A673 (cell line): Measurements from ENCODE around the gene NFILZ. TPM values are rescaled to one million over a fixed set of nuclear protein-coding genes. Genes with fewer than 3 reads are reported as not detected.

Source experiments
- BruUV-seq: library from RNA; stranded (reverse); fragments of 400-500 nt; replicated peaks from 2 replicates; lab custom pipeline; 2021; lab: Mats Ljungman, UMichigan
- CTCF ChIA-PET: fragments of 300-600 bp; sonication (Branson Sonifier 250); formaldehyde crosslinking; loops from one replicate; lab custom pipeline; 2022; ENCODE audit warnings: antibody characterized with exemption; lab: Charles Lee
- POLR2A ChIA-PET: fragments of 300-600 bp; sonication (Branson Sonifier 250); formaldehyde crosslinking; loops from one replicate; lab custom pipeline; 2022; ENCODE audit warnings: antibody characterized with exemption; ENCODE audit not compliant: low non-redundant PET; lab: Charles Lee
- DNase-seq: peaks from one replicate; pipeline ENCODE4 v3.0.0-alpha.2; 2015; ENCODE audit warnings: low spot score
- H3K27ac ChIP-seq: fragments of 200-600 bp; sonication (generic); 2 replicates; pipeline ENCODE4 v1.5.1; 2016; ENCODE audit warnings: mixed run types, low read depth, mild to moderate bottlenecking, mixed read lengths, antibody characterized with exemption, low read length; ENCODE audit not compliant: poor library complexity, severe bottlenecking
- H3K27me3 ChIP-seq: fragments of 200-600 bp; sonication (generic); replicated peaks from 2 replicates; pipeline ENCODE4 v1.6.1; 2017; ENCODE audit warnings: mixed run types, low read depth, mild to moderate bottlenecking, mixed read lengths, antibody characterized with exemption, low read length; ENCODE audit not compliant: insufficient read depth, poor library complexity
- H3K36me3 ChIP-seq: fragments of 200-600 bp; sonication (generic); 2 replicates; pipeline ENCODE4 v1.6.1; 2016; ENCODE audit warnings: mixed run types, mild to moderate bottlenecking, mixed read lengths, antibody characterized with exemption, low read length; ENCODE audit not compliant: insufficient read depth, poor library complexity, severe bottlenecking
- H3K4me1 ChIP-seq: fragments of 200-600 bp; sonication (generic); 2 replicates; pipeline ENCODE4 v1.6.1; 2017; ENCODE audit warnings: mixed run types, mild to moderate bottlenecking, mixed read lengths, antibody characterized with exemption, low read length; ENCODE audit not compliant: insufficient read depth, poor library complexity, severe bottlenecking
- H3K4me3 ChIP-seq: fragments of 200-600 bp; sonication (generic); 2 replicates; pipeline ENCODE4 v1.5.1; 2016; ENCODE audit warnings: low read depth, mixed run types, mild to moderate bottlenecking, mixed read lengths, low read length; ENCODE audit not compliant: poor library complexity, severe bottlenecking
- H3K9me3 ChIP-seq: fragments of 200-600 bp; sonication (generic); 2 replicates; pipeline ENCODE4 v1.6.1; 2016; ENCODE audit warnings: mixed run types, low read depth, mild to moderate bottlenecking, mixed read lengths, antibody characterized with exemption, low read length; ENCODE audit not compliant: poor library complexity, severe bottlenecking
- EZH2 ChIP-seq: fragments of 200-600 bp; sonication (generic); IDR thresholded peaks from 2 replicates; pipeline ENCODE4 v1.6.1; 2017; ENCODE audit warnings: borderline replicate concordance, low read depth, mild to moderate bottlenecking, mixed read lengths, antibody characterized with exemption, low read length; ENCODE audit not compliant: poor library complexity, severe bottlenecking
- intact Hi-C: fragments of 100-400 bp; cut with micrococcal nuclease; formaldehyde crosslinking; loops from one replicate; pipeline ENCODE4 v1.10.0; 2022; ENCODE audit not compliant: unreplicated experiment
- total RNA-seq: library from RNA; stranded (reverse); gene quantifications from 2 replicates; pipeline ENCODE4 v1.2.3, GENCODE V29; 2021
- TF ChIP-seq, protein P1 (sequence below): fragments of 300-800, 200-600 bp; sonication (generic); conservative IDR thresholded peaks from 2 replicates; pipeline ENCODE4 v1.5.1; 2017; ENCODE audit warnings: low read depth, mild to moderate bottlenecking, antibody characterized with exemption, low read length, moderate library complexity, mixed read lengths

NFILZ gene
- total RNA-seq, 1 experiment from 2014 or later, result not detected

DNA sequence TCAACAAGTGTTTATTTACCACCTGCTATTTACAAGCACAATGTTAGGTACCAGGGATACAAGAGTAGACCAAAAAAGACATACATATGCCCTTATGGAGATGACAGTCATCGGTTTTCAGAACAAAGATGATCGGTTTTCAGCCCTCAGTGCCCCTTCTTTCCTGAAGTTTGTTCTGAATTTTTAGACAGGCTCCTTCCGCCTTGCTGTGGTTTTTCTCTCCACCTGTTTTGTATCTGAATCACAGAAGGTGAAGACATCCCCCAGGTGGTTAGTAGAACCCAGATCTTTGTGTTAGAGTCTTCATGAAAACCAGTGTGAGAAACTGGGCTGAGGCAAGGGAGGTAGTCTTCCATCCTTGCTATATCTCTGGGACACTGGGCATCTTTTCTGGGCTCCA, 44.6 kb downstream of the NFILZ start:
- DNase-seq, result no peak
- intact Hi-C loops, result no loop called here
- H3K4me1 ChIP-seq, result no peaks in the 10 kb centered on the region
- H3K4me3 ChIP-seq, result no peak overlapping the region
- ChIA-PET POLR2A (no interaction called here), CTCF (no interaction called here)
- H3K9me3 ChIP-seq, result no peaks in the 10 kb centered on the region
- BruUV-seq, result no TSS peak
- H3K27me3 ChIP-seq, result peaks cover 6% of the 10 kb centered on the region
- TF ChIP-seq, protein P1, sequence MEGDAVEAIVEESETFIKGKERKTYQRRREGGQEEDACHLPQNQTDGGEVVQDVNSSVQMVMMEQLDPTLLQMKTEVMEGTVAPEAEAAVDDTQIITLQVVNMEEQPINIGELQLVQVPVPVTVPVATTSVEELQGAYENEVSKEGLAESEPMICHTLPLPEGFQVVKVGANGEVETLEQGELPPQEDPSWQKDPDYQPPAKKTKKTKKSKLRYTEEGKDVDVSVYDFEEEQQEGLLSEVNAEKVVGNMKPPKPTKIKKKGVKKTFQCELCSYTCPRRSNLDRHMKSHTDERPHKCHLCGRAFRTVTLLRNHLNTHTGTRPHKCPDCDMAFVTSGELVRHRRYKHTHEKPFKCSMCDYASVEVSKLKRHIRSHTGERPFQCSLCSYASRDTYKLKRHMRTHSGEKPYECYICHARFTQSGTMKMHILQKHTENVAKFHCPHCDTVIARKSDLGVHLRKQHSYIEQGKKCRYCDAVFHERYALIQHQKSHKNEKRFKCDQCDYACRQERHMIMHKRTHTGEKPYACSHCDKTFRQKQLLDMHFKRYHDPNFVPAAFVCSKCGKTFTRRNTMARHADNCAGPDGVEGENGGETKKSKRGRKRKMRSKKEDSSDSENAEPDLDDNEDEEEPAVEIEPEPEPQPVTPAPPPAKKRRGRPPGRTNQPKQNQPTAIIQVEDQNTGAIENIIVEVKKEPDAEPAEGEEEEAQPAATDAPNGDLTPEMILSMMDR, result no peak
- no peak for TF ChIP-seq EZH2
- H3K36me3 ChIP-seq, result no peaks in the 10 kb centered on the region
- no peak overlapping the region for H3K27ac ChIP-seq

DNA sequence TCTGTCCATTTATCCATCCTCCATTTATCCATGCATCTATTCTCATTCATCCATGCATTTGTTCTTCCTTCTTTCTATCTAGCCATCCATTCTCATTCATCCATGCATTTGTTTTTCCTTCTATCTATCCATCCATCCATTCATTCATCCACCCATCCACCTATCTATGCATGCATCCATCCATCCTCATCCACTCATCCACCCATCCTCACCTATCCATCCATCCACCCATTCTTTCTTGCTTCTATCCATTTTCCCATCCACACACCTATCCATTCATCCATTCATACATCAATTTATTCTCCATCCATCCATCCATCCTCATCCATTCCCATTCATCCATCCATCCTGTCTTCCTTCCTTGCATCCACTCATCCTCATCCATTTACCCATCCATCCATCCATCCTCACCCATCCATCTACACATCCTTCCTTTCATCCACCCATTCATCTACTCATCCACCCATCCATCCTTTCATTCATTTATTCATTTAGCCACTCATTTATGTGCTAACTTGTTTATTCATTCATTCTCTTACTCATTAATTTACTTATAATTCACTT, 47.9 kb downstream of the NFILZ start:
- no peaks in the 10 kb centered on the region for H3K36me3 ChIP-seq
- no TSS peak for BruUV-seq
- ChIA-PET POLR2A (no interaction called here), CTCF (no interaction called here)
- no peak overlapping the region for H3K4me3 ChIP-seq
- H3K4me1 ChIP-seq, result no peaks in the 10 kb centered on the region
- peaks cover 6% of the 10 kb centered on the region for H3K27me3 ChIP-seq
- H3K27ac ChIP-seq, result no peak overlapping the region
- no peaks in the 10 kb centered on the region for H3K9me3 ChIP-seq
- intact Hi-C loops, result no loop called here
- no peak for DNase-seq
- TF ChIP-seq, protein P1, result no peak
- TF ChIP-seq EZH2, result no peak

Other genes starting within 250 kb of the NFILZ start
- 88.7 and 91.4 TPM in 2 replicates for gene RAB11B, start 240.3 kb upstream of the NFILZ start, total RNA-seq
- 8.8 and 11.8 TPM in 2 replicates for gene MARCHF2, start 217.3 kb upstream of the NFILZ start, total RNA-seq
- gene HNRNPM, start 185.7 kb upstream of the NFILZ start, total RNA-seq, result 413 and 436 TPM in 2 replicates
- gene PRAM1, start 128.0 kb upstream of the NFILZ start, total RNA-seq, result 0.42 and 0.49 TPM in 2 replicates
- 26.0 and 26.7 TPM in 2 replicates for gene ZNF414, start 116.5 kb upstream of the NFILZ start, total RNA-seq
- 0.26 and 0.37 TPM in 2 replicates for gene MYO1F, start 53.2 kb upstream of the NFILZ start, total RNA-seq
- gene ADAMTS10, start 19.9 kb upstream of the NFILZ start, total RNA-seq, result 29.5 and 40.5 TPM in 2 replicates
- not detected in 2 replicates for gene ACTL9, start 68.2 kb downstream of the NFILZ start, total RNA-seq
- not detected in 2 replicates for gene OR2Z1, start 91.0 kb downstream of the NFILZ start, total RNA-seq
- 18.7 and 20.6 TPM in 2 replicates for gene ZNF558, start 201.7 kb downstream of the NFILZ start, total RNA-seq
- not detected in 2 replicates for gene MBD3L1, start 201.7 kb downstream of the NFILZ start, total RNA-seq